ENCODE results near the gene SYCE3. TPM values are rescaled to one million over a fixed set of nuclear protein-coding genes. Genes with fewer than 3 reads are reported as not detected.

The SYCE3 gene
- total RNA-seq, 1 donor: not detected

DNA sequence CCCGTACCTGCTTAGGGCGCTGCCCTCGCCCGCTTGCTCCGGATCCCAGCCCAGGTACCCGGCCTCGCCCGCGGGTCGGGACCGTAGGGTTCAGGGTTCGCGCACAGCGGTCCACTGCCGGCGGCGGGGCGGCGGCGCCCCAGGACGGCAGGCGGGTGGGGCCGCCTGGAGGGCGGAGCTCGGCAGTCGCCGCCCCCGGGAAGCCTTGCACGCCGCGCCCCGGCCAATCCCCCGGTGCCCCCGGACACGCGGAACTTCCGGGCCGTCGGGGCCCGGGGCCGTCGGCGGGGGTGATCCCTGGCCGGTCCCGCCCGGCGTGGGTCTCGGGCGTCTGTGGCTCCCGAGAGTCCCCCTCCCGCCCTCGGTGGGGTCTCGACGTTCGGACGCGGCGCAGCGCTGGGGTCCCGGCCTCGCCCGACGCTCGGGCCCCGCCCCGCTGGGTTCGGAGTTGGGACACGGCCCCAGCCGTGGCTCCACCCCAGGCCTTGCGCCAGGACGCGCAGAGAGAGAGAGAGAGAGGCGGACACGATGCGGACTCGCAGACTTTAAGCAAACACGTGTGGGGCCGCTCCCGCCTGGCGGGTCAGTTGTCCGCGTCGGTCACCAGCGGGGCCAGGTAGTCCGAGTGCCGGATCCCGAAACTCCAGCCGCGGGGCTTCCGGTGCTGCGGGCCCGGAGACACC, 32.7 kb downstream of the SYCE3 start, which contains the start of gene TYMP:
TYMP (minus strand) TSS at position 116 of the 683 bp plus-strand sequence. CDS start 303 bp downstream, outside the sequence.
- Histone ChIP-seq H3K4me2 (ENCODE audit: insufficient read depth, low read length) (peak within 1 kb of the TSS; percentile 91), H3K27me3 (ENCODE audit: insufficient read depth, low read length) (no peaks in the 10 kb centered on the region), H3K36me3 (ENCODE audit: insufficient read depth, low read length) (no peaks in the 10 kb centered on the region), H3K9me3 (ENCODE audit: low read depth, low read length) (no peaks in the 10 kb centered on the region), H3K4me3 (ENCODE audit: insufficient read depth, low read length) (peak within 1 kb of the TSS; percentile 74), H3K27ac (ENCODE audit: low read depth, low read length) (peak within 1 kb of the TSS; percentile 45), H3K79me2 (ENCODE audit: insufficient read depth, low read length) (no peaks in the 10 kb centered on the region), H4K20me1 (ENCODE audit: insufficient read depth, low read length) (peaks cover 6% of the 10 kb centered on the region), H3K4me1 (ENCODE audit: insufficient read depth, low read length) (peaks cover 26% of the 10 kb centered on the region), H2AFZ (ENCODE audit: low read length) (peak within 1 kb of the TSS; percentile 29)
- TF ChIP-seq, protein P1, sequence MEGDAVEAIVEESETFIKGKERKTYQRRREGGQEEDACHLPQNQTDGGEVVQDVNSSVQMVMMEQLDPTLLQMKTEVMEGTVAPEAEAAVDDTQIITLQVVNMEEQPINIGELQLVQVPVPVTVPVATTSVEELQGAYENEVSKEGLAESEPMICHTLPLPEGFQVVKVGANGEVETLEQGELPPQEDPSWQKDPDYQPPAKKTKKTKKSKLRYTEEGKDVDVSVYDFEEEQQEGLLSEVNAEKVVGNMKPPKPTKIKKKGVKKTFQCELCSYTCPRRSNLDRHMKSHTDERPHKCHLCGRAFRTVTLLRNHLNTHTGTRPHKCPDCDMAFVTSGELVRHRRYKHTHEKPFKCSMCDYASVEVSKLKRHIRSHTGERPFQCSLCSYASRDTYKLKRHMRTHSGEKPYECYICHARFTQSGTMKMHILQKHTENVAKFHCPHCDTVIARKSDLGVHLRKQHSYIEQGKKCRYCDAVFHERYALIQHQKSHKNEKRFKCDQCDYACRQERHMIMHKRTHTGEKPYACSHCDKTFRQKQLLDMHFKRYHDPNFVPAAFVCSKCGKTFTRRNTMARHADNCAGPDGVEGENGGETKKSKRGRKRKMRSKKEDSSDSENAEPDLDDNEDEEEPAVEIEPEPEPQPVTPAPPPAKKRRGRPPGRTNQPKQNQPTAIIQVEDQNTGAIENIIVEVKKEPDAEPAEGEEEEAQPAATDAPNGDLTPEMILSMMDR (IDR thresholded peaks at IDR 0.05; ENCODE audit: extremely low read depth, low read depth, low read length): no peak
- DNase-seq (ENCODE audit: insufficient read length, low spot score, missing footprints): peak; percentile 97

DNA sequence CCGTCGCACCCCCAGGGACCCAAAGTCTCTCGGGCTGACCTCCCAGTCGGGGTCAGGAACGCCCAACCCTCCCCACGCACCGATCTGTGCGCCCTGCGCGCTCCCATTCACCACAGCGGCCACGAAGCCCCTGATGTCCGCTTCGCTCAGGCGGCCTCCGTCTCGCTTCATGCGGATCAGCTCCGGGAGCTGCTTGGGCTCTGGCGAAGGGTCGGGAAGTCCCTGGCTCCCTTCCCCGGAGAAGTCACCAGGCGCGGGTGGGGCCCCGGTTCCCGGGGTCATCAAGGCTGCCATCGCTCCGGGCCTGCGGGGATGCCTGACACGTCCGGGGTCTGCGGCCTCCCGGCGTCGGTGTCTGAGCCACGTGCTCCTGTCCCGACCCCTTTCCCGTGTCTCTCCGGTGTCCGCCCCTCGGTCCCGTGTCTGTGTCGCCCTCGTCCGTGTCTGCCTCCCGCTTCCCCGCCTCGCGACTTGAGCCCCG, 33.3 kb downstream of the SYCE3 start:
- Histone ChIP-seq H3K4me1 (ENCODE audit: insufficient read depth, low read length) (peaks cover 28% of the 10 kb centered on the region), H3K27ac (ENCODE audit: low read depth, low read length) (no peak overlapping the region), H3K27me3 (ENCODE audit: insufficient read depth, low read length) (no peaks in the 10 kb centered on the region), H3K79me2 (ENCODE audit: insufficient read depth, low read length) (peaks cover 5% of the 10 kb centered on the region), H4K20me1 (ENCODE audit: insufficient read depth, low read length) (peaks cover 11% of the 10 kb centered on the region), H3K9me3 (ENCODE audit: low read depth, low read length) (no peaks in the 10 kb centered on the region), H3K36me3 (ENCODE audit: insufficient read depth, low read length) (no peaks in the 10 kb centered on the region), H2AFZ (ENCODE audit: low read length) (no peak overlapping the region), H3K4me3 (ENCODE audit: insufficient read depth, low read length) (peak overlapping the region; percentile 74), H3K4me2 (ENCODE audit: insufficient read depth, low read length) (peak overlapping the region; percentile 91)
- TF ChIP-seq, protein P1 (IDR thresholded peaks at IDR 0.05; ENCODE audit: extremely low read depth, low read depth, low read length): no peak
- DNase-seq (ENCODE audit: insufficient read length, low spot score, missing footprints): peak; percentile 89

DNA sequence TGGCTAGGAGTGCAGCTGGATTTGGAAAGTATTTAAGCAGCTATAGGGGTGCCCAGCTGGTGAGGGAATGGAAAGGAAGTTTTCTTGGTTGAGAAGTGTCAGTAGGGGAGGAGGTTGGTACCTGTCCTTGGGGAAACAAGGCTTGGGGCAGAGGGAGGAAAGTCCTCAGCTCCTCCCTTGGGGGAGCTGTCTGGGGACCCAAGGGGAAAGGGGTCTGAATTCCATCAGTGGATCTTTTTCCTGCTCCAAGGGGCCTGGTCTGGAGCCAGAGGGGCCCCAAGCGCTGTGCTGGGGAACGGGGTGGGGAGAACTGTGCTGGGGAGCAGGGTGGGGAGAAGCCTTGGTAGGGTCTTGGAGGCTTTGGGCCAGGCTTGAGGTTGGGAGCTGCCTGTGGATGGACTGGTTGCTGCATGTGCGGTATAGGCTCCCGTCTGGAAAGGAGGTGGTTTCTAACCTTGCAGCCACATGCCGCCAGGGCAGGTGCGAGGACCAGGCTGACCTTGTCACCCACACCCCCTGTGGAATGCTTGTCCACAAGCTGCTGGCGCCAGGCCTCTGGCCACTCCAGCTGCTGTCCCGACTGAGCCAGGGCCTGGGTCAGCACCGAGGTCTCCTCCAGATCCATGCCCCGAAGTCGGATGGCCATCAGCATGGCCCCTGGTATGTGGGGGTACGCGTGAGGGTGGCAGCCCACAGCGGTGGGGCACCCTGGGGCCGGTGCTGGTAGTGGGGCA, 33.9 kb downstream of the SYCE3 start:
- no peak overlapping the region for H3K4me2 ChIP-seq (ENCODE audit: insufficient read depth, low read length)
- no peak overlapping the region for H2AFZ ChIP-seq (ENCODE audit: low read length)
- H3K27me3 ChIP-seq (ENCODE audit: insufficient read depth, low read length): no peaks in the 10 kb centered on the region
- DNase-seq (ENCODE audit: insufficient read length, low spot score, missing footprints): peak; percentile 87
- H3K79me2 ChIP-seq (ENCODE audit: insufficient read depth, low read length): peaks cover 11% of the 10 kb centered on the region
- H4K20me1 ChIP-seq (ENCODE audit: insufficient read depth, low read length): peaks cover 17% of the 10 kb centered on the region
- no peak overlapping the region for H3K27ac ChIP-seq (ENCODE audit: low read depth, low read length)
- peaks cover under 1% of the 10 kb centered on the region for H3K36me3 ChIP-seq (ENCODE audit: insufficient read depth, low read length)
- TF ChIP-seq, protein P1 (IDR thresholded peaks at IDR 0.05; ENCODE audit: extremely low read depth, low read depth, low read length): no peak
- H3K4me3 ChIP-seq (ENCODE audit: insufficient read depth, low read length): peak overlapping the region; percentile 74
- H3K4me1 ChIP-seq (ENCODE audit: insufficient read depth, low read length): peaks cover 31% of the 10 kb centered on the region
- no peaks in the 10 kb centered on the region for H3K9me3 ChIP-seq (ENCODE audit: low read depth, low read length)
